Measurements from ENCODE around the gene CFAP46. TPM values are rescaled to one million over a fixed set of nuclear protein-coding genes. Genes with fewer than 3 reads are reported as not detected.

The CFAP46 gene
- polyA plus RNA-seq, 4 donors, result 7.2 to 9.9 (median 8.4) TPM

DNA sequence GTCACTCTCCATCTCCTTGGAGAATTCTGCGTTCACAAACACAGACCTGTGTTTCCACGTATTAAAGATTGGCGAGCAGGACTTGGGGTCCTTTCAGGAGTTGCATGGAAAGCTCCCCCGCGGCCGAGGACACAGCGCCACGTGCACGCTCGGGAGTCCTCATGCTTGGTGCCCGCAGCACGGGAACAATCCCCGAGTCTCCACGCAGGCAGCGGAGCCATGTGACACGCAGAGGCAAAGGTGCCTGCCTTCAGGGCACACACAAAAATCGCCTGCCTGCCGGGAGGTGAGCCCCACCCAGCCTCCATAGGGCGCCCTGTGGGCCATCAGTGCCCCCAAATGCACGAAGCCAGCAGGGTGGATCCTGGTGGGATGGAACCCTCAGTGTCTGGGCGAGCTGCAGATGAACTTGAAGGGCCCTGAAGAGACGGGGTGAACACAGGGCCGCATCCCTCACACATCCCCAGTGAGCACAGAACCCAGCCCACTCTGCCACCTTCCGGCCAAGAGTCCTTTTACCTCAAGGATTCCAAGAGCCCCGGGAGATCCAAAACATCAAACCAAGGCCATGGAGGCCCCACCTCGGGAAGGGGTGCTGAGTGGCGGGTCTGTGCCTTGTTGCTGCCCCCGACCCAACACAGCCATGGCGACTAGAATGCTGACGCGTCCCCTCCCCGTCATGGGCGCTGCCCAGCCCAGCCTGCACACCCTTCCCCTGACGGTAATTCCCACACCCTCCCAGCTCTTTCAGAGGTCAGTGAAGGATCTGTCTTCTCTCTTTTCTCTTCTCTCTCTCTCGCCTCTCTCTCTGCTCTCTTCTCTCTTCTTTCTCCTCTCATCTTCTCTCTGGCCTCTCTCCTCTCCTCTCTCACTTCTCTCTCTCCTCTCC, 55.9 kb downstream of the CFAP46 start:
- DNase-seq (ENCODE audit: low read depth in 4 of 4, low spot score in 3 of 4), result no peak

DNA sequence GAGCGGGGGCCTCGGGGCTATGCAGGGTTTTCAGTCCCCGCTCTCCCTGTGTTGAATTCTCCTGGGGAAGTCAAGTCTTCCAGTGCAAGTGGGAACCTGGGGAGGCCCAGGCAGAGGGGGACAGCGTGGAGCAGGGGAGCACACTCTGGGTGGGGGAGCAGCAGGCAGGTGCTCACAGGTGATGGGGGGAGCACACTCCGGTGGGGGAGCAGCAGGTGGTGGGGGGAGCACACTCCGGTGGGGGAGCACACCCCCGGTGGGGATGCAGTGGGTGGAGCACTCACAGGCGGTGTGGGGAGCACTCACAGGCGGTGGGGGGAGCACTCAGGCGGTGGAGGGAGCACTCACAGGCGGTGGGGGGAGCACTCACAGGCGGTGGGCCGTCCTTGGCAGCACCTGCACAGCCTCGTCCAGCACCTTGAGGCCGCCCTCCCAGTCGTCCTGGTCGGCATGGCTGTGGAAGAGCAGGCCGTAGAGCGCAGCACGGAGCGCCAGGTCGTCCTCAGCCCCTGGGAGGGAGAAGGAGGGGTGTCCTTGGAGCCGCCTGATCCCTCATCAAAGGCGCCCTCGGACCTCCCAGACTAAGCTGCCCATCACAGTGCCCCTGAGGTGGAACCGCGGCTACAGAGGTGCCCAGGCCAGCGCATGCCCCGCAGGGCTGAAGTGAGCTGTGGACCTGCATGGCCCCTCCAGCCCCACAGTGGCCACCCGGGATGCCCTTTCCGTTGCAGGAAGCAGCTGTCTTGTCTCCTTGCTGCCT, 56.7 kb downstream of the CFAP46 start:
- no peak for DNase-seq (ENCODE audit: low read depth in 4 of 4, low spot score in 3 of 4)

DNA sequence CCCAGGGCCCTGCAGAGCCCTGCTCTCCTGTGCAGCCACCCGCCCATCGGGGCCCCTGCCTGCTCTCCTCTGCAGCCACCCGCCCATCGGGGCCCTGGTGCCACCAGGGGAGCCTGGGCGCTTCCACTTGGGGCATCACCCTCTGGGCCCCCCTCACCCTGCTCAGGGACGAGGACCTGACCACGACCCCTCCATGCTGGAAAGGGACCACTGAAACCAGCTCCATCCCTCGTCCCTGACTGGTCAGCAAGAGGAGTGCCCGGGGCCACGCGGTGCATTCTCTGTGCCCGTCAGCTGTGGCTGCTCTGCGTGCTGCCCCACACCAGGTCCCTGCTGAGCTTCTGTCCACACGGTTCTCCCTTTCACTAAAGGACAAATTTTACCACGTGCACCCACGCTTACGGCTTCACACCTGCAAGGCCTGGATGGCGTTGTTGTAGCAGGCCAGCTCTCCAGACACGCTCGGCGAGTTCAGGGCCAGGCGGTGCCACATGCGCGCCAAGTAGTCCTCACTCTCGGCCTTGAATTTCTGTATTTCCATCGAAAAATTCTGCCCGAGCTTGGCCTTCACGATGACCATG, 57.6 kb downstream of the CFAP46 start:
- no peak for DNase-seq (ENCODE audit: low read depth in 4 of 4, low spot score in 3 of 4)

- DNase-seq (ENCODE audit: low read depth in 4 of 4, low spot score in 3 of 4), result no peak
These were observed 58.3 kb downstream of the CFAP46 start for GRCh38 chr10:132884041-132884440.

- no peak for DNase-seq (ENCODE audit: low read depth in 4 of 4, low spot score in 3 of 4)
These were observed 58.9 kb downstream of the CFAP46 start for GRCh38 chr10:132883391-132883881.

- DNase-seq (ENCODE audit: low read depth in 4 of 4, low spot score in 3 of 4), result no peak
These were observed 60.1 kb downstream of the CFAP46 start for GRCh38 chr10:132882069-132882951.

GRCh38 chr10:132881186-132881920, 61.0 kb downstream of the CFAP46 start:
- DNase-seq (ENCODE audit: low read depth in 4 of 4, low spot score in 3 of 4), result no peak

- DNase-seq (ENCODE audit: low read depth in 4 of 4, low spot score in 3 of 4), result no peak
These were observed 62.0 kb downstream of the CFAP46 start for GRCh38 chr10:132880128-132880981.

DNA sequence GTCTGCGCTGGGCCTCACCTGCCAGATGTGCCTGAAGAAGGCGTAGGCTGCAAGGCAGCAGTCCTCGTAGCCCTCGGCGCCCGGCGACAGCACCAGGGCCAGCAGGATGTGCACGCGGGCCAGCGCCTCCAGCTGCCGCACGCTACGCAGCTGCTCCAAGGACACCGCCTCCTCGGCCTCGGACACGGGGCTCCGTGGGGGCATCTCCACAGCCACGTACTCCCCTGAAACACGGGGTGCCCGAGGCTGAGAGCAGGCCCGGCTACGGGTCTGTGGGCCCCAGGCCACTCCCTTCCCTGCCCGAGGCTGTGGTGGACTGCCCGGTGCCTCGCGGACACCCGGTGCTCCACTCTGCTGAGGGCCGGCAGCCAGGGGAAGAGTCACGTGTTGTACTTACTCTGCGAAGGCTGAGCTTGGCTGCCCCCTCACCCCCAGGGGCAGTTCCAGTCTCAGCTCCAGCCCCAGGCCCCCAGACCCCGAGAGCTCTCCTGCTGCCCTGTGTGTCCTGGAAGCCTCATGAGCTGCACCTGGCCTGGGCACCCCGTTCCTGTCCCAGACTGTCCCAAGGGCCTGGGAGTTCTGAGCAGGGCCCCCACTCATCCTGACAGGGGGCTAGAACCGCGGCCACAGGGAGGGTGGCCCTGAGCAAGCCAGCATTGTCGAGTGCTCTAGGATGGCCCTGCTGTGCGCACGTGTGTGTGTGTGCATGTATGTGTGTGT, 62.8 kb downstream of the CFAP46 start:
- no peak for DNase-seq (ENCODE audit: low read depth in 4 of 4, low spot score in 3 of 4)

DNA sequence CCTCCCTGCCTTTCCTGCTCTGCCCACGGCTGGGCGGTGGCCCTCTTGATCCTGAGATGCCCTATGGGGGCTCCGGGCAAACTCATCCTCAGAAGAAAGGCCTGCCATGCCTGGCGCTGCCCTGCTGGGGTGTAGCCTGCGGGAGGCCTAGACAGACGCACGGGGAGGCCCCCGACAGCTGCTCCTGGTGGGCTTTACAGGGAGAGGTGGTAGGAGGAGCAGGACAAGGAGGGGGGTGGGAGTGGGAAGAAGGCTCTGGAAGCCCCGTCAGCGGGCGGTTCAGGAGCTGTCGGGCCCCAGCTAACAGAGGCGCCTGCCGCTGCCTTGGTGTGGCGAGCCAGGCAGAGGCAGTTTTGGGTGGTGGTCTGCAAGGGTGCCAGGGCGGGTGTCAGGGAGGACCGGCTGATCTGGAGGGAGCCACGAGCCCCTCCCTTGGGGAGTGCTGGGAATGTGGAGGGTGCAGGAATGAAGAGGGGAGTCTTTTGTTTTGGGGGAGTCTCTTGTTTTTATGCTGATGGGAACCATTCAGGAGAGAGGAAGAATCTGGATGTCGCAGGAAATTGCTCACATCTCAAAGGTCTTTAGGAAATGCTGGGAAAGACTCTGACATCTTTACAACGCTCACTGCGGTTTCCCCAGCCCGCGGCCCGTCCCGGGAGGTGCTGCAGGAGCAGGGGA, 63.5 kb downstream of the CFAP46 start:
- DNase-seq (ENCODE audit: low read depth in 4 of 4, low spot score in 3 of 4), result no peak

DNA sequence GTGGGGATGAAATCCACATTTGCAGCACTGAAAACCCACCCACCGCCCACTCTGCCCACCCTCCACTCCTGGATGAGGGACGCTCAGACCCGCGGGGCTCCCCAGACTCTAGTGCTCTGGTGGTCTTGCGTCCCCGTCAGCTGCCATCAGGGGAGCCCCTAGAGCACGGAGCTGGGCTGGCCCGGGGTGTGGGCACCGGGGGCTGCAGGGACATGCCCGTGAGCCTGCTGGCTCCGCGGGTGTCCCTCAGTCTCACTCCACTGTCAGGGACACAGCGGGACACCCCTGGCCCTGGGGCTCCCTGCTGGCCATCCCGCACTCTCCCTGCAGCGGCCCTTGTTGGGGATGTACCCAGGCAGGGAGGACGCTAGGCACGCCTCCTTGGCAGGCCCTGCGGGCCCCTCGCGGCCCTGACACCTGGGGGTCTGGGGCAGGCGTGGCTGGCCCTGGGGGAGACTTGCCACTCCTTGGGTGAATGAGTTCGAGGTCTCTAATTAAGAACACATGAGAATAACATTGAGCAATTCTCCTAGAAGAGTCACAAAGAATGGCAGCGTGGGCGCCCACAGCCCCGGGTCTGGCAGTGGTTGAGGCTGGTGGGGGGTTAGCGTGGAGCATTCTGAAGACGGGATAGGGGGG, 64.2 kb downstream of the CFAP46 start:
- no peak for DNase-seq (ENCODE audit: low read depth in 4 of 4, low spot score in 3 of 4)

- DNase-seq (ENCODE audit: low read depth in 4 of 4, low spot score in 3 of 4), result no peak
These were observed 64.9 kb downstream of the CFAP46 start for GRCh38 chr10:132877473-132877872.

GRCh38 chr10:132876993-132877431, 65.4 kb downstream of the CFAP46 start:
- DNase-seq (ENCODE audit: low read depth in 4 of 4, low spot score in 3 of 4), result no peak

DNA sequence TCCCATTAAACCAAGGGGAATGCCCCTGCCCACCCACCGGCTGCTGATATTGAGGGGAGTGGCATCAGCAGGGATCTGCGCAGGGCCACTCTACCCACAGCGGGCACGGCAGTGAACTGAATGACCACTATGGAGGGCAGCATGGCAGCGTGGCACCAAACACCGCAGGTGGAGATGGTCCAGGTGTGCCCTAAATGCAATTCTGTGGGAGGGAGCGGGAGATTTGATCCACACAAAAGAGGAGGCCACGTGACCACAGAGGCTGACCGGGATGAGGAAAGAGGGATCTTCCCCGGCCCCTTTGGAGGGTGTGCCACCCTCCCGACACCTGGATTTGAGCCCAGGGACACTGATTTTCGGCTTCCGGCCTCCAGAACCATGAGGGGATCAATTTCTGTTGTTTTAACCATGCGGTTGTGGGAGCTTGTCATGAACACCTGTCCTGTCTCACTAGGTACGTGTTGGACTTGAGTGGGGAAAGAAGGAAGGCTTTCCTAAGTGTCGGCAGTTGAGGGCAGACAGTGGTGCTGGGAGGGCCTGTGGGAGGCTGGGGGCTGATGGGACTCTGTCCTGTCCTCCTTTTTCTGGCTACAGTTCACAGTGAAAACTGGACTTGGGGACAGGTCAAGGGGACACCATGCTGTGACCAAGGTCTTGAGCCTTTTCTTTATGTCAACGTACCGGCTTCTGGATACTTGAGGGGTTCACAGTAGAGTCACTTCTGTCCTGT, 66.1 kb downstream of the CFAP46 start:
- DNase-seq (ENCODE audit: low read depth in 4 of 4, low spot score in 3 of 4), result no peak

DNA sequence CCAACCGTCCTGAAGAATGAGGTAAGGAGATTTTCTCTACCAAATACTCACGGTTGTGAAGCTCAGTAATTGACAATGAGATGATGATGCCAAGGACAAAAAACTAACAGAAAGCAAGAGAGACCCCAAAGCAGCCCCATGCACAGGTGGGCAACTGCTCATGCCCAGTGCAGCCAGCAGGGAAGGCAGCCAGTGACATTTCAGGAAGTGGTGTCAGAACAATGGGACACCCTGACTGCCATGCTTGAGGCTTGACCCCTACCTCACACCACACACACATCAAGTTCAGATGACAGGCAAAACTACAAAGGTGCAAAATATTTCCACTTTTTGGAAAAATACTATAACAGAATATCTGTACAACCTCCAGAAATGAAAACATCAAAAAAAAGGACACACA, 66.9 kb downstream of the CFAP46 start:
- DNase-seq (ENCODE audit: low read depth in 4 of 4, low spot score in 3 of 4), result no peak

GRCh38 chr10:132873395-132873794, 69.0 kb downstream of the CFAP46 start:
- no peak for DNase-seq (ENCODE audit: low read depth in 4 of 4, low spot score in 3 of 4)
